Stimulated activated effector memory CD8-positive, alpha-beta T cell treated with anti-CD3 and anti-CD28 coated beads, Interleukin-12 subunit alpha, Interleukin-12 subunit beta, amount 100 ng/mL, for 72 hours (primary cell): Measurements from ENCODE around the gene PDCL2.
"Not testable (repeated sequence)": the region's sequence is repeated elsewhere in the genome, so short reads cannot be mapped to it uniquely, and the experiment has no call there.

ENCODE experiments used
- ATAC-seq: fragments of 150-1000 bp; cut with Tn5 transposase; 2 replicates; pipeline ENCODE4 v1.10.0; 2021
- DNase-seq, 2 donors: peaks; one replicate each; pipeline ENCODE4 v3.0.0; 2021 to 2022; ENCODE audit warnings: low spot score in 2 of 2
- H3K27ac Mint-ChIP-seq: one replicate; pipeline ENCODE4 v1.8.0; 2022; ENCODE audit warnings: mild to moderate bottlenecking, mixed read lengths
- H3K36me3 Mint-ChIP-seq: one replicate; pipeline ENCODE4 v1.8.0; 2022; ENCODE audit warnings: mild to moderate bottlenecking, mixed read lengths
- H3K4me1 Mint-ChIP-seq: one replicate; pipeline ENCODE4 v1.8.0; 2022; ENCODE audit warnings: mixed read lengths
- H3K4me3 Mint-ChIP-seq: one replicate; pipeline ENCODE4 v1.8.0; 2022; ENCODE audit warnings: mild to moderate bottlenecking, mixed read lengths
- H3K9me3 Mint-ChIP-seq: one replicate; pipeline ENCODE4 v1.8.0; 2022; ENCODE audit warnings: mixed read lengths

The PDCL2 gene

DNA sequence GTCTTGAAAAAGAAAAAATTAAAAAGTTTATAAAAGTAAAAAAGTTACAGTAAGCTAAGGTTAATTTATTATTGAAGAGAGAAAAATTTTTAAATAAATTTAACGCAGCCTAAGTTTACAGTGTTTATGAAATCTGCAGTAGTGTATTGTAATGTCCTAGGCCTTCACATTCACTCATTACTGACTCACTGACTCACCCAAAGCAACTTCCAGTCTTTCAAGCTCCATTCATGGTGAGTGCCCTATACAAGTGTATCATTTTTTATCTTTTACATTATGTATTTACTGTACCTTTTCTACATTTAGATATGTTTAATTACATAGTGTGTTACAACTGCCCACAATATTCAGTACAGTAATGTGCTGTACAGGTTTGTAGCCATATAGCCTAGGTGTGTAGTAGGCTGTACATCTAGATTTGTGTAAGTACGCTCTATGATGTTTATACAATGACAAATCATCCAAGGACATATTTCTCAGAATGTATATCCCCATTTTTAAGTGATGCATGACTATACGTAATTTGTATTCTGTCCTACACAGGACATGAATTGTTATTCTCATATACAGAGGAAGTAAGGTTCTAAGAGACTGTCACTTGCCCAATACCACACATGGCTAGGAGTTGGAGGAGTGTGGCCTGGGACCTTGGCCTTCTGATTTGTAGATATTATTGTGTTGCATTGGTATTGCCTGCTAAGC, 19.5 kb upstream of the PDCL2 start:
- Mint-ChIP-seq H3K4me1 (peaks cover 9% of the 10 kb centered on the region), H3K27ac (no peak overlapping the region), H3K4me3 (no peak overlapping the region), H3K9me3 (no peaks in the 10 kb centered on the region), H3K36me3 (no peaks in the 10 kb centered on the region)
- no peak for ATAC-seq
- DNase-seq, result no peak

DNA sequence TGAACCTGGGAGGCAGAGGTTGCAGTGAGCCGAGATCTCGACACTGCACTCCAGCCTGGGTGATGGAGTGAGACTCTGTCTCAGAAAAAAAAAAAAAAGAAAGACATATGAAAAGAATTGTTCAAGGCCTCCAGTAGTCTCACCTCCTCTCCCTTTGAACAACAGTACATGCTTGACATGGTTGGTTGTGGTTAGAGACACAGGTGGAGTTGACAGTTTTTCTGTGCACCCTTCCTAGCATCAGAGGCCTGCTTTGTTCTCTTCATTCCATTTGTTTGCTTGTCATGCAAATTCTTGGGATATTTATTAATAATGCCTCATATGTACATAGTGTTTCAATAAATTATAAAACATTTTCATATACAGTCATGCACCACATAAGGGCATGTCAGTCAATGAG, 18.3 kb upstream of the PDCL2 start:
- DNase-seq (no peak), ATAC-seq (peak; percentile 24)
- Mint-ChIP-seq H3K36me3 (no peaks in the 10 kb centered on the region), H3K4me3 (no peak overlapping the region), H3K27ac (no peak overlapping the region), H3K9me3 (no peaks in the 10 kb centered on the region), H3K4me1 (peaks cover 9% of the 10 kb centered on the region)

- Mint-ChIP-seq H3K27ac (no peak overlapping the region), H3K4me3 (peak overlapping the region; percentile 34), H3K4me1 (peaks cover 9% of the 10 kb centered on the region), H3K36me3 (no peaks in the 10 kb centered on the region), H3K9me3 (no peaks in the 10 kb centered on the region)
- DNase-seq (no peak), ATAC-seq (peak; percentile 60)
Measured at GRCh38 chr4:55609393-55609866, 17.4 kb upstream of the PDCL2 start.

GRCh38 chr4:55608591-55608990, 16.5 kb upstream of the PDCL2 start:
- peaks cover 9% of the 10 kb centered on the region for H3K4me1 Mint-ChIP-seq
- DNase-seq, result no peak
- H3K36me3 Mint-ChIP-seq, result no peaks in the 10 kb centered on the region
- no peaks in the 10 kb centered on the region for H3K9me3 Mint-ChIP-seq
- no peak overlapping the region for H3K27ac Mint-ChIP-seq
- no peak for ATAC-seq
- no peak overlapping the region for H3K4me3 Mint-ChIP-seq

GRCh38 chr4:55604996-55605395, 13.0 kb upstream of the PDCL2 start:
- Mint-ChIP-seq H3K4me3 (no peak overlapping the region), H3K4me1 (peaks cover 9% of the 10 kb centered on the region), H3K36me3 (no peaks in the 10 kb centered on the region), H3K9me3 (no peaks in the 10 kb centered on the region), H3K27ac (no peak overlapping the region)
- ATAC-seq, result no peak
- DNase-seq, result no peak

DNA sequence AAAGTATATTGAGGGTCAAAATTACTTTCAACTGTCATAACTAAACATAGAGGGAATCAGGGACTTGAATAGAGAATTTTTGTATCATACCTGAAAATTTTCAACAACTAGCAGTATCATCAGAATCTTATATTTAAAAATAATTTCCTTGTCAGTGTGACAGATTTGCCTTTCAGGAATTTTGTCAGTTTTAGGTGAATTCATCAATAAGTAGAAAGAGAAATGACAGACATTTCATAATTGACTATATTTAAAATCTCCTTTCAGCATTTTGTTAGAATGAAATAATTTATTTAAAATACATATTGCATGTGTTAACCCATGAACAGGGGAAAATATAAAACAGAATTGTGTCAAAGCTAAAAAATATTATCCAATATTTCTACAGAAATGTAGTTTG, 8.6 kb upstream of the PDCL2 start:
- H3K36me3 Mint-ChIP-seq, result no peaks in the 10 kb centered on the region
- ATAC-seq (no peak), DNase-seq (no peak)
- H3K4me1 Mint-ChIP-seq, result no peaks in the 10 kb centered on the region
- H3K4me3 Mint-ChIP-seq, result no peak overlapping the region
- no peak overlapping the region for H3K27ac Mint-ChIP-seq
- H3K9me3 Mint-ChIP-seq, result no peaks in the 10 kb centered on the region

- Mint-ChIP-seq H3K9me3 (no peaks in the 10 kb centered on the region), H3K4me1 (no peaks in the 10 kb centered on the region), H3K27ac (no peak overlapping the region), H3K4me3 (no peak overlapping the region), H3K36me3 (no peaks in the 10 kb centered on the region)
- DNase-seq, result no peak
- ATAC-seq, result no peak
Measured at GRCh38 chr4:55598641-55599040, 6.6 kb upstream of the PDCL2 start.

DNA sequence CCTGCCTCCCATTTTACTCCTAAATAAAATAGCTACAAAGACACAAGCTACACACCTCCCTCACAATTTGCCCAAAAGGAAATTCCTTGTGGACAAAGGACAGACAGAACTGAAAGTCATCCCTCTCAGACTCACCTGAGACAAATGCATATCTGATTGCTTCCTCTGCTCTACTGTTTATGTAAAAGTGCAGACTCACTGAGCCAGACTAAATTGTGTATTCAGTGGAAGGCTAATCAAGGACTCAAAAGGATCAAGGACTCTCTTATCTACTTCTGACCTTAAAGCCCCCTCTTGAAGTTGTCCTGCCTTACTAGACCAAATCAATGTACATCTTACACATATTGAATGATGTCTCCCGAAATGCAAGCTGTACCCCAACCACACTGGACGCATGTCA, 3.9 kb downstream of the PDCL2 start:
- Mint-ChIP-seq H3K4me1 (no peaks in the 10 kb centered on the region), H3K4me3 (no peak overlapping the region), H3K27ac (no peak overlapping the region), H3K9me3 (peaks cover 6% of the 10 kb centered on the region), H3K36me3 (no peaks in the 10 kb centered on the region)
- DNase-seq, result no peak
- no peak for ATAC-seq

DNA sequence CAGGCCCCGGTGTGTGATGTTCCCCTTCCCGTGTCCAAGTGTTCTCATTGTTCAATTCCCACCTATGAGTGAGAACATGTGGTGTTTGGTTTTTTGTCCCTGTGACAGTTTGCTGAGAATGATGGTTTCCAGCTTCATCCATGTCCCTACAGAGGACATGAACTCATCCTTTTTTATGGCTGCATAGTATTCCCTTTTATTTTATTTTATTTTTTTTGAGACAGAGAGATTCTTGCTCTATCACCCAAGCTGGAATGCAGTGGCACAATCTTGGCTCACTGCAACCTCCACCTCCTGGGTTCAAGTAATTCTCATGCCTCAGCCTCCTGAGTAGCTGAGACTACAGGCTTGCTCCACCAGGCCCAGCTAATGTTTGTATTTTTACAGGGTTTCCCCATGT, 9.3 kb downstream of the PDCL2 start:
- H3K9me3 Mint-ChIP-seq, DNase-seq, ATAC-seq, H3K4me1 Mint-ChIP-seq, H3K36me3 Mint-ChIP-seq, H3K4me3 Mint-ChIP-seq, H3K27ac Mint-ChIP-seq: not testable (repeated sequence)

DNA sequence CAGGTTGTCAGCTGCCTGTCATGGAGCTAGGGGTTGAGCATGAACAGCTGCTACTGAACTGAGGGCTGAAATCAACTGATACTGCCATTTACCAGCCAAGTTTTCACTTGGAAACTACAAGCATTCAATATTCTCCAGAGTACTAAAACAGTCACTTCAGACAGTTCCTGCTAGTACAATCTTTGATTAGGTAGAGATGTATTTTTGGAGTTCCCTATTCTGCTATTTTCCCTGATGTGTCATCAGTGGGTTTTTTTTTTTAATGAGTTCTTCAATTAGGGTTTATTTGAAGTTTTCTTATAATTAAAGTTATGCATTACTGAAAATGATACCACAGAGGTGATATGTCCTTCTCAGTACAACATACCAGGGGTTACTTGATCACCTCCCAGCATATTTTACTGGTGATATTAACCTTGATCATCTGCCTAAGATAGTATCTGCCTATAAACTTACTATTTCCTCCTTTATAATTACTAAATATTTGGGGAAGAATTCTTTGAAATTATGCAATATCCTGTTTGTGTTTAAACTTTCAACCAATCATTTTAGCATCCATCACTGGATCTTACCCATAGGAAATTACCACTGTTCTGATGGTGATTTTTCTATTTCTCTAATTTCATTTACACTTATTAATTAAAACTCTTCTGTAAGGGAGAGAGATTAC, 13.6 kb downstream of the PDCL2 start:
- ATAC-seq (no peak), DNase-seq (no peak)
- Mint-ChIP-seq H3K4me1 (no peaks in the 10 kb centered on the region), H3K27ac (no peak overlapping the region), H3K9me3 (peaks cover 21% of the 10 kb centered on the region), H3K4me3 (no peak overlapping the region), H3K36me3 (no peaks in the 10 kb centered on the region)

GRCh38 chr4:55575513-55575912, 16.5 kb downstream of the PDCL2 start:
- no peaks in the 10 kb centered on the region for H3K36me3 Mint-ChIP-seq
- no peak overlapping the region for H3K4me3 Mint-ChIP-seq
- ATAC-seq, result no peak
- no peak overlapping the region for H3K27ac Mint-ChIP-seq
- DNase-seq, result no peak
- peaks cover 16% of the 10 kb centered on the region for H3K9me3 Mint-ChIP-seq
- no peaks in the 10 kb centered on the region for H3K4me1 Mint-ChIP-seq

GRCh38 chr4:55574252-55574651, 17.8 kb downstream of the PDCL2 start:
- ATAC-seq (no peak), DNase-seq (no peak)
- Mint-ChIP-seq H3K27ac (no peak overlapping the region), H3K4me1 (no peaks in the 10 kb centered on the region), H3K4me3 (no peak overlapping the region), H3K9me3 (peaks cover 16% of the 10 kb centered on the region), H3K36me3 (no peaks in the 10 kb centered on the region)

GRCh38 chr4:55571806-55572205, 20.2 kb downstream of the PDCL2 start:
- no peak overlapping the region for H3K27ac Mint-ChIP-seq
- H3K9me3 Mint-ChIP-seq, result peaks cover 16% of the 10 kb centered on the region
- no peak overlapping the region for H3K4me3 Mint-ChIP-seq
- DNase-seq (no peak), ATAC-seq (no peak)
- H3K4me1 Mint-ChIP-seq, result no peaks in the 10 kb centered on the region
- no peaks in the 10 kb centered on the region for H3K36me3 Mint-ChIP-seq

GRCh38 chr4:55568905-55569504, 23.0 kb downstream of the PDCL2 start:
- Mint-ChIP-seq H3K9me3 (no peaks in the 10 kb centered on the region), H3K27ac (no peak overlapping the region), H3K4me1 (no peaks in the 10 kb centered on the region), H3K4me3 (no peak overlapping the region), H3K36me3 (no peaks in the 10 kb centered on the region)
- no peak for DNase-seq
- no peak for ATAC-seq

DNA sequence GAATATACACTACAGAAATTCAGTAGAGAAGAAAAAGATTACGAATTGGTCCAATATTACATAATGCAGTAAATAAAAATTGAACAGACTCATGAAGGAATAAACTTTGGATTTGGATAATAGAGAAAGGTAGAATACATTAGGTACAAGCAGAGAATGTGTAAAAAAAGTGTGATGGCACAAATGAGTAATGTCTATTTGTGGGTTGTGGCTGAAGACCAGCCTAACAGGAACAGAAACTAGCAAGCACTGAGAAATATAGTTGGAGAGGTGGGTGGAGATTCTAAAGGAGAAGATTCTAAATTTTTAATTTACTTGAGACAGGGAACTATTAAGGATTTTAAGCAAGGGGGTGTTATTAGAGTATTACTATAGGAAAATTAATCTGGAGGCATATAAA, 30.2 kb downstream of the PDCL2 start:
- H3K9me3 Mint-ChIP-seq, result peaks cover 2% of the 10 kb centered on the region
- H3K4me3 Mint-ChIP-seq, result no peak overlapping the region
- H3K4me1 Mint-ChIP-seq, result peaks cover 11% of the 10 kb centered on the region
- ATAC-seq (peak; percentile 93), DNase-seq (no peak)
- H3K27ac Mint-ChIP-seq, result no peak overlapping the region
- H3K36me3 Mint-ChIP-seq, result peaks cover 9% of the 10 kb centered on the region

DNA sequence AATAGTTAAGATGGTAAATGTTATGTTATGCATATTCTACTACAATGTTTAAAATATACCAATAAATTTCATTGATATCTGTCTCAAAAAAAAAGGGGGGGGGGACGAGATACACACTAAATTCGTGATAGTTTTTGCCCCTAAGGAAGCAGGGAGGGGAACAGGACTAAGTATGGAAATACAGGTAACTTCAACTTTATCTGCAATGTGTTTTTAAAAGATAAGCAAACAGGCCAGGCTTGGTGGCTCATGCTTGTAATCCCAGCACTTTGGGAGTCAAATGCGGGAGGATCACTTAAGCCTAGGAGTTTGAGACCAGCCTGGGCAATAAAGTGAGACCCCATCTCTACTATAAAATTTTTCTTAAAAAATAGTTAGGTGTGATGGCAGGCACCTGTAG, 31.9 kb downstream of the PDCL2 start:
- no peak for DNase-seq
- H3K4me3 Mint-ChIP-seq, result no peak overlapping the region
- peaks cover 2% of the 10 kb centered on the region for H3K9me3 Mint-ChIP-seq
- no peak for ATAC-seq
- peaks cover 9% of the 10 kb centered on the region for H3K36me3 Mint-ChIP-seq
- H3K4me1 Mint-ChIP-seq, result peaks cover 11% of the 10 kb centered on the region
- no peak overlapping the region for H3K27ac Mint-ChIP-seq
